NCI-H2171 treated with DMSO at 0.1 percent for 48 hours (cell line): ENCODE data around the gene FAM124A.
"Not testable (repeated sequence)": the region's sequence is repeated elsewhere in the genome, so short reads cannot be mapped to it uniquely, and the experiment has no call there.

ENCODE experiments used
- DNase-seq: peaks from one replicate; lab custom pipeline; 2025; lab: John Stamatoyannopoulos, UW

The FAM124A gene

DNA sequence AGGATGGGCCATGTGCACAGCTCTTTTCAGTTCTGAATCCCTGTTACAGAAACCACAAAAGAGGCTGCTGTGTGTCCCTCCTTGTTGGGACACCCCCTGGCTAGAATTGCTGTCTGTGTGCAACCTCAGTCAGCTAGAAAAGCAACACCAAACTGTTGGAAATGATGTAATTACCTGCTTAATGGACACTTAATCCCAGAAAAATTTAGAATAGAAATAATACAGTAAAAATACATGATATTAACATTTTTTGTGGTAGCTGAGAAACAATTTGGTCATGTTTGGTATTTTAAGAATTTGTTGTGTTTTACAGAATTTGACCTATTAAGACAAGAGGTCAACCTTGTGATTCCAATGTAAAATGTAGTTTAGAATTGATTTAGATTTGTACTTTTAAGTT is 46.8 kb downstream of the FAM124A start:
- DNase-seq: no peak

DNA sequence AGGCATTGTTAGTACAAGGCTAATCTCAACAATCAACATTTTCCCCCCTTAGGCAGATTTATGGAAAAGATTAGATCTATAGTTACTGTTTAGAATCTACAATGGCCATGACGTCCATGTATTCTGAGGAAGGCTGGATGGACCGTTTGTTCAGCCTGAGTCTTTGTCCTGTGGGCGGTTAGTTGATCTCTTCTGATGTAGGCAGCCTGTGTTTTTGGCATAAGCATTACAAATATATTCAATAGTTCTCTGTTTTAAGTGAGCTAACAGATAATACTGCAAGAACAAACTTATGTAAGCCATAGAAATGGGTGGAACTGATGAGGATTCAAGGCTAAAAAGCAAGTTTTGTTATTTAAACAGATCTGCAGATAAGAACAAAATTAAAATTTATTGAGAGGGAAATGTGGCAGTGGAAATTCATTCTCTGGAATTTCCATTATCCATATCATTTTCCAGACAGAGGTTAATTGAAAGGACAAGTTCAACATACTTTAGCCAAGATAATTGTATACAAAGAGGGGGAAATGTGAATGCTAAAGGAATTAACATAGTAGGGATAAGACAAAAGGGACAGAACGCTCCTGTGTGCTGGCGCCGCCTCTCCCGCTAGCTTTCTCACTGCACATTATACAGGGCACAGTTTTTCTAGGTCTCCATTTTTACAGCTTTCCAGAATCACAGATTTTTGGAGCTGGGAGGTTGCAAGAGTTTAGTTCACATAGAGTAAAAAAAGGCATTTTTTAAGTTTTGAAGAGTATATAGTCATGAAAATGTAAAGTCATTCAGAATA is 48.6 kb downstream of the FAM124A start:
- DNase-seq: no peak

DNA sequence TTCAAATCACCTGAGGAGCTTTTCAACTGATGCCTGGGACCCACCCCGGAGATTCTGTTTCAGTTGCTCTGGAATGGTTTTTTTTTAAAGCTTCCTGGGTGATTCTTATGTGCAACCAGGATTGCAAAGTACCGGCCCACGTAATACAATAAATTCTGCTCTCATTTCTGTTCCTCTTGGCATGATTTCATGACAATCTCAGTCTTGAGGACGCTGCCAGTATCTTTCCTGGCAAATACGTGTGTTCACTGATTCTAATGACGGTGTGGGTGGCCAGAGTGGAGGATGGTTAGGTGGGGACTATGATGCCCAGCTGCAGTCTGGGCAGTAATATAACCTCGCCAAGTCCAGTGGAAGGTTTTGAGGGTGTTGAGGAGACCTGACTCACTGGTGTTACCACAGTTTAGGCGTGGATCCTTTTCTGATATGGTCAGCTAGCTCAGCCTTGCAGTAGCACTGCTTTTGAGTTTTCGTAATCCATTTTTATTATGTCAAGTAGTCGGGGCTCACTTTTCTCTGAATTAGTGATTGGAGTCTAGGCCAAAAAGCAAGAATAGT is 49.4 kb downstream of the FAM124A start:
- DNase-seq: no peak

DNA sequence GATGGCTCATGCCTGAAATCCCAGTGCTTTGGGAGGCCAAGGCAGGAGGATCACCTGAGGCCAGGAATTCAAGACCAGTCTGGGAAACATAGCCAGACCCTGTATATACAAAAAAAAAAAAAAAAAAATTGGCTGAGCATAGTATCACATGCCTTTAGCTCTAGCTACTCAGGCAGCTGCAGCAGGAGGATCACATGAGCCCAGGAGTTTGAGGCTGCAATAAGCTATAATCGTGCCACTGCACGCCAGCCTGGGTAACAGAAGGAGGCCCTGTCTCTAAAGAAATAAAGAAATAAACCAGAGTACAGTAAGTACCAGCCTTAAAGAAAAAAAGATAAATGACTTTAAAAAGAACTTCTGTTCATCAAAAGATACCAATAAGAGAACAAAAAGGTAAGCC is 52.9 kb downstream of the FAM124A start:
- DNase-seq: peak; percentile 72

DNA sequence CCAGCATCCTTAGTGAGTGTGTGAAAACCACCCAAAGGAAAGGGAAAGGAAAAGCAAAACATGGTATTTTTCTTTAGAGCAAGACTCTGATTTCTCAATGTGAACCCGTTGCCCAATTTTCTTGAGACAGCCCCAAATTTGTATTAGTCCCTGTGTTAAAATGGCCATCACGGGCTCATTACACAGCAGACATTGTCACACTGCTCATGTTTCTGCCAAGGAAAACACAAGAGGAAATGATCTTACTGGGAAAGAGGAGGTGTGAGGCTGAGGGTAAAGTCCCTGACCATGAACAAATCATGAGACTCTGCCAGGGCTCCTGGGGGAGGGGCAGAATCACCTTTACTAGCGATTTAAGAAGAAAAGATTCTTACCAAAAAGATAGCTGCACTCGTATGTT is 54.4 kb downstream of the FAM124A start:
- no peak for DNase-seq

DNA sequence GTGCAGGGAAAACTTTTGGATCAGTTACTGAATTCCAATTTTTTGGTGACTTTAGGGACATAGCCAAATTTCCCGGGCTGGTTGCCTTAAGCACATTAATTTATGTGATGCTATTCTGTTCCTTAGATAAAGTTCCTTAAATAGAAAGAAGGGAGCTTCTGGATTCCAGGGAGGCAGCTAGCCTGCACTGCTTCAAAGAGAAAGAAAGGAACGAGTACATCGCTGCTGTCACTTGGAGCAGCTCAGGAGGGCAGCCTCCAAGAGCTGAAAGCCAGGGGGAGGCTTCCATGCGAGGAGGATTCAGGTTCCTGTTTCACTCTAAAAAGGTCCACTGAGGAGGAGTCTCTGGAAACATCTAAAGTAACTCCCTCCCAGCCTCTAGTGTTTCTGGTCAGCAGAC is 55.7 kb downstream of the FAM124A start:
- DNase-seq: no peak

DNA sequence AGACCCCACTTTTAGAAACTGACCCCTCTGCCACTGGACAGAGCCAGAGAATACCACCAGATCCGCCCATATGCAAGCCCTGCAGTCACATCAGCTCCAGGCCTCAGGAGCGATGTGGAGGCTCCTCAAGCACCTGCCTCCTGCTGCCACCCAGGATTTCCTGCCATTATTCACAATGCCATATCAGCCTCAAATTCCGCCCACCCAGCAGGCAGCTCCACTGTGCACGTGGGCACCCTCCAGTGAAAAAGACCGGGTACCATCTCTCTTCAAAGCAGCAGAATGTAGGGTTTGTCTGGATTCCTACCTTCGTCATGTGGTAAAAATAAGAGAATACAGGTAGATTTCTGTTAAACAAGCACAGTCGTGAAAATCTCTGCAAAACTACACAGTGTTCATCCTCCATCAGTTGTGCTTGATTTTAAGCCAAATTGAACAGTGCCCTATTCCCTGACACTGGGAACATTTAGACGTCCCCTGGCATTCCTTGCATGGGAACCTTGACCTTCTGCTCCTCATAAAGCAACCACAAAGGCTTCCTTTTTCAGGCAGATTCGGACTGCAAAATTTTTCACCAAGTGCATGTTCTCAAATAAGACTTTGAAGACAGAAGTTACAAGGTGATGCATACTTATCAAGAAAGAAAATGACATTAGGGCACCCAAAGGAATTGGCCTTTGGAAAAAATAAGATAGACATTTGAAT is 56.4 kb downstream of the FAM124A start:
- DNase-seq: no peak

DNA sequence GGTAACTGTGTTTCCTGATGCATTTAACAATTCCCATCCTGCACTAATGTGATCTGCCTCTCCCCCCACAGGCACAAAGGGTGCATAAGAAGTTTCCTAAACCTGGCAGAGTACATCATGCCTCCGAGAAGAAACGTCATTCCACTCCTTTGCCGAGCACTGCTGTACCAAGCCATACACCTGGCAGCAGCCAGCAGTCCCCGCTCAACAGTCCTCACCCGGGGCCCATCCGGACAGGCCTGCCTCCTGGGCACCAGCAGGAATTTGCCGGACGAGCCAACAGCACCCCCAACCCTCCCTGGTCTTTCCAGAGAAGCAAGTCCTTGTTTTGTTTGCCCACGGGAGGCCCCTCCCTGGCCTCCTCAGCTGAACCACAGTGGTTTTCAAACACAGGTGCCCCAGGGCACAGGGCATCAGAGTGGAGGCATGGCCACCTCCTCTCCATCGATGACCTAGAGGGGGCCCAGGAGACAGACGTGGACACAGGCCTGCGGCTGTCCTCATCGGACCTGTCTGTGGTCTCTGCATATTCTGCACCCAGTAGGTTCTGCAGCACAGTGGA is 58.3 kb downstream of the FAM124A start:
- DNase-seq: no peak

DNA sequence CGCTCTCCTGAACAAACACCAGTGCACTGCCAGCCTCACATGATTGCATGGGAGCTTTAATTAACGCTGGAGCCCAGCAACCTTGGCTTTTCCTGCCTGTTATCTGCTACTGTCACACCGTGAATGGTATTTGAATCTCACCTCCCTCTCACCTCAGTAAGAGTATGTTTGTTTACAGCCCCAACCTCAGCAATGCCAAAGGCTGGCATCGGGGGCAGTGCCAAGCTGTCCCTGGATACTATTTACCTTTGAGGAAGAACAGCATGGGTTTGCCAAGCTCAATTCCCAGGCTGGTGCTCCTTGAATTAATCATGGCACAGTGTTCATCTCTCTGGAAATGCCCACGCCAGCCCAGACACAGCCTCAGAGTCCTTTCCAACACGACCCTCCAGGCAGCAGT is 60.1 kb downstream of the FAM124A start:
- DNase-seq: no peak

DNA sequence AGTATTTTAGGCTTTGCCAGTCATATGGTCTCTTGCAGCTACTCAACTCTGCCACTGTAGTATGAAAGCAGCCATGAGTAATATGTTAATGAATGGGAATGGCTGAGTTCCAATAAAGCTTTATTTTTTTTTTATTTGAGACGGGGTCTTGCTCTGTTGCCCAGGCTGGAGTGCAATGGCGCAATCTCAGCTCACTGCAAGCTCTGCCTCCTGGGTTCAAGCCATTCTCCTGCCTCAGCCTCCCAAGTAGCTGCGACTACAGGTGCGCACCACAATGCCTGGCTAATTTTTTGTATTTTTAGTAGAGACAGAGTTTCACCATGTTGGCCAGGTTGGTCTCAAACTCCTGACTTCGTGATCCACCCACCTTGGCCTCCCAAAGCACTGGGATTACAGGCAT is 60.7 kb downstream of the FAM124A start:
- not testable (repeated sequence) for DNase-seq

DNA sequence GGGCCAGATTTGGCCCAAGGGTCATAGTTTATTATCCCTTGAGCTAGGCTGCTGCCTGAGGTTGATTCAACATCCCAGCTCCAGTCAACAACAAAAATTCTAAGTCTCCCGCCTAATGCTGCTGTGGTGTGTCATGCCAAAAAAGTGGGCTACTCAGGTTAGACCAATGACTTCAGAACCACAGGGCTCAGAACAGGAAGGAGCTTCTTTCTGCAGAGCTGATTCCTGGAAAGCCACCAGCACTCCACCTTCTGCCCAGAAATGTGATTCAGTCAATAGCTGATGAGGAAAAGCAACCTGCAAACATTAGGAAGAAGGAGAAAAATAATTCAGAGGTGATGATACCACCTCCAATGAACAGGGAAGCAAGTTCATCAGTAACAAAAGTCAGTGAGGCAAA is 61.2 kb downstream of the FAM124A start:
- DNase-seq: no peak

DNA sequence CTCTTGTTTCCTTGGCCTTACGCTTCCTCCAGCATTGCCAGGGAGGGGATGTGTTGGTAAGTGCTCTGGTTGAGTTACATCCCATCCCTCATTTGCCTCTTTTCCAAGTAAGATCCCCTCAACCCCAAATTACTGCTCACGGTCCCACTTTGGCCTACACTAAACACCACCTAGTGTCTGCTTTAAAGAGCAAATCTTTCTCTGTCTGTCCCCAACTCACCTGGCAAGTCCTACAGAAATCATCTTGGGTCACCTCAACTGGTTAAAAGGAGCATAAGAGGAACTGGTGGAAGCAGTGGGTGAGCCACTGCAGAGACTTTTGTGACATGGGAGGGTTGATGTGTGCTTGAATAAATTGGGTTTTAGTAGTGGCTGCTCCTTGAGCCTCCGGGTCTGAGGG is 62.1 kb downstream of the FAM124A start:
- no peak for DNase-seq

DNA sequence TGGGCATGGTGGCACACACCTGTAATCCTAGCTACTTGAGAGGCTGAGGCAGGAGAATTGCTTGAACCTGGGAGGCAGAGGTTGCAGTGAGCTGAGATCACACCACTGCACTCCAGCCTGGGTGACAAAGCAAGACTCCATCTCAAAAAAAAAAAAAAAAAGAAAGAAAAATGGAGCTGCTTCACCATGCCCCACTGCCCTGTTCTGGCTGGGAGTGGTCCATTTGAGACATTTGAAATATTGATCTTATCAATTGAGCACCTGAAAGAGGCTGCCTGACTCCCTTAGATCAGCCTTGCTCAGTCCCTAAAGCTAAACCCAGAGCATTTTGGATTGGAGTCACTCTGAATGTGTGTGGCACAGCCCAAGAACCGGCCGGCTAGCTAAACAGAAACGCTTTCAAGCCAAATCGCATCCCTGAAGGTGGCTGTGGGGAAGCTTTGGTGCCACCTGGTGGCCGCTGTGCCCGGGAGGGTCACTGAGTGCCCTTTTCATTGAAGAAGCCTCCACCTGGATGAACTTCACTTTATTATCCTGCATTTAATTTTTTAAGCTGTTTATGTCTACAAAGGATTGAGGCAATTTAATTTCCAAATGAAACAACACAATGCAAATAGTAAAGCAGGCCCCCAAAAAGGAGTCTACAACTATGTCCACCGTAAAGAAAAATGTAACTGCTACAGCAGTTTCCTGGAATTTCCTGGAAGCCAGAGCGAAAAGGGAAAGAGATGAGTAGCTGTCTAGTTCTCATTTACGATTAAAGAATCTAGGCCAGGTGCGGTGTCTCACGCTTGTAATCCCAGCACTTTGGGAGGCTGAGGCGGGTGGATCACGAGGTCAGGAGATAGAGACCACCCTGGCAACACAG is 64.2 kb downstream of the FAM124A start:
- DNase-seq: peak; percentile 70

DNA sequence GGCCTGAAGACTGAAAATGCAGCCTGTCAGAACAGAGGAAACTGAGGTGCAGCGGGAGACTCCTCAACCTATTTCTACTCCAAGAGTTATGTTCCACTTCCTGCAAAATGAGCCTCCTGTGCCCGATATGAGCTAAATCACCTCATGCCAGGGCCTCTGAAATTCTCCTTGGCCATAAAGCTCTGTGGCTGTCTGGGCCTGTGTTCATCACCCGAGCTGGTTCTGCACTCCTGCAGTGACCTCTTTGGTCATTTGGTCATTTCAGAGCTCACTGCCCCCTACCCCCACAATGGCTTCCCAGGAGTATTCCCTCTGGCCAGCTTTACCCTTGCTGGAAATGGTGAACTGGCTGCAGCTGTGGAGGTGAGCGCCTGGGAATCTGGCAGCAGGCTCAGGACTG is 65.6 kb downstream of the FAM124A start:
- DNase-seq: no peak

DNA sequence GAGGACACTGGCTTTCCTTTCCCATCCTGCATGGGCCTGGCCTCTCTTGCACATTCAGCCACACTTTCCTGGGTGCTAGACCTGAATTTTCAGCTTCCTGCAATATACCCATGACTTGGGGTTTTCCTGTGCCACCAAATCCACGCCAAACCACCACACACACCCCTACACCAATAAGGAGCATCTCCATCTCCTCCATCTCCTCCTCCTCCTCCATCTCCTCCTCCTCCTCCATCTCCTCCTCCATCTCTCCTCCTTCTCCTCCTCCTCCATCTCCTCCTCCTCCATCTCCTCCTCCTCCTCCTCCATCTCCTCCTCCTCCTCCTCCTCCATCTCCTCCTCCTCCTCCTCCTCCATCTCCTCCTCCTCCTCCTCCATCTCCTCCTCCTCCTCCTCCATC is 66.1 kb downstream of the FAM124A start:
- DNase-seq: not testable (repeated sequence)

DNA sequence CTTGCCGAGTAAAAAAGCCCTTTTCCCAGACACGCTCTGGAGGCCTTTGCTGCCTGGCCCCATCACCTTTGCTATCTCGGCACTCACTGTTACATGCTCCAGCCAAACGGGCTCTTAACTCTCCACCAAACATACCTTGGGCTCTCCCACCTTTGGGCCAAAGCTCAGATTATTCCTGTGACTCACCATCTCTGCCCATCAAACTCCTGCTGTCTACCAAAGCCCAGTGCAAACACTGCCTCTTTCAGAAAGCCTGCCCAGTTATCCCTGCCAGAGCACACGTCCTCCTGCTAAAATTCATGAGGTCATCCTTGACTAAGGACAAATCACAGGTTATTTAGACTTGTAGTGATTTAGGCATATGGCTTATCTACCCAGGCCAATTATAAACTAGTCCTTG is 69.1 kb downstream of the FAM124A start:
- no peak for DNase-seq

DNA sequence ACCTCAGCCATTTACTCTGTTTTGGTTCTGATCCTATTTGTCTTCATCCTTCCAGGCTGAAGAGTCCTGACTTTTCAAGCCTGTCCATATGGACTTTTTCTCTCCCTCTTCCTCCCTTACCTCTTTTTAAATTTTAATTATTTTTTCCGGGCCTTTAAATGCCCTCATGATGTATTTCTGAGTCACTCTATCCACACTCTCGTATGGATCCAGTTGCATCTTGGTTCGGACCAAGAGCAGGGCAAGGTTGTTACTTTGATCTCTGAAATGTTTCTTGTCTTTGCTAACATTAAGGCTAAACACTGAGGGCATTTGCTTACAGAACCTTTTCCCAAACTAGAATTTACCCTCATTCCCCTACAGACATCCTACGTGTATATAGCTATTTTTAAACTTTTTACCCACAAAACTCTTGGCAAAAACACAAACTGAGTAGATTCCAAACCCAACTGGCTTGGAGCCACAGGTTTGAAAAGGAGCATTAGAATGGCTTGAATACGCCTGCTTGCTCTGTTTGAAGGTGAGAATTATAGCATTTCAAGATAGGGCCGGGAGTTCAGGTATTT is 69.9 kb downstream of the FAM124A start:
- no peak for DNase-seq

DNA sequence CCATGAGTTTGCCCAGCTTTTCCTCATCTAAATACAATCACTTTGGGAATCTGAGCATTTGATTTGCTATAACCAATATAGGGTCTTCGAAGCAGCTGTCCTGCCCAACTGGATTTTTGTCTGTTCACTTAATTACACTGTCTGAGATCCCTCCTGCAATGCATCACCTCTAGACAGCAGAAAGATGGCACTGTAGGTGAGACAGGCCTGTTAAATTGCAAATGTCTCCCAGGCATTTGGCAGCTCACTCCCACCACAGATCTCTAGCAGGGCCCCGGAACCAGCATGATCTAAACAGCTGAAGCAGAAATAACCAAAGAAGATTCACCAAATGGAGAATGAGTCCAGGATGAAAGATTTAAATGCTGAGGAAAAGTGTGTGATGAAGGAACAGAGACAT is 75.4 kb downstream of the FAM124A start:
- DNase-seq: no peak

DNA sequence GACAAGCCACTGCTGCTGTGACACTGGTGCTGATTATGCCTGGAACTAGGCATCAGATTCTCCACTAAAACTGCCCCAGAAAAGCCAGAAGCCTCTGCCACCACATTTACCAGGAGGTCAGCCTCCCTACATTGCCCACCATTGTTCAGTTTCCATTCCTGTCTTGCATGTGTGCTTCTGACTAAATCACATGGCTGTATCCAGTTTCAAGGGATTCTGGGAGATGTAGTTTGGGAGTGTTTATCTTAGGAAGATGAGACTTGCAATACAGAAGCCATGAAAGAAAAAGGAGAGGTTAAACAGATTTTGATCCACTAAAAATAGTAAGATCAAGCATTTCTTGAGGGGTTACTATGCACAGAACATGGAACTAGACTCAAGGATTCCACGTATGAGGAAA is 76.6 kb downstream of the FAM124A start:
- DNase-seq: peak; percentile 38

DNA sequence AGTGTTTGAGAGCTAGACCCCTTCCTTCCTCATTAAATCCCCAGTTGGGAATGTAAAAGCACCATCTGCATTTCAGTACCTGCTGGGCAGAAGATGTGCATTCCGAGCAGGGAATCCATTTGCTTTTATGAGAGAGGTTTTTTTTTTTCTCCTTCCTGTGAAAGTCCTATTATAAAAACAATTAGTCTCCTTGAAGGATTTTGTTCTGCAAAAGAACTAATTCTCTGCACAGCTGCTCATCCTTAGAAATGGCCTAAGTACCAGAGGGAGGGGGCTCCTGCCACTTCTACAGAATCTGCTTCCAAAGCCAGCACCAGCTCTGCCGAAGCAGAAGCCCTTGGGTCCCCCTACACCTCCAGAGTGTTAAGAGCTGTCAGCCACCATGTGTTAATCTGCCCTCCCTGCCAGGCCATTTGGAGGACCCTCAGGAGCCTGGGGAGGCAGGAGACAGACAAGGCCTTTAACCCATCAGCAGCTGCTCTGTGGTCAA is 80.9 kb downstream of the FAM124A start:
- DNase-seq: no peak

DNA sequence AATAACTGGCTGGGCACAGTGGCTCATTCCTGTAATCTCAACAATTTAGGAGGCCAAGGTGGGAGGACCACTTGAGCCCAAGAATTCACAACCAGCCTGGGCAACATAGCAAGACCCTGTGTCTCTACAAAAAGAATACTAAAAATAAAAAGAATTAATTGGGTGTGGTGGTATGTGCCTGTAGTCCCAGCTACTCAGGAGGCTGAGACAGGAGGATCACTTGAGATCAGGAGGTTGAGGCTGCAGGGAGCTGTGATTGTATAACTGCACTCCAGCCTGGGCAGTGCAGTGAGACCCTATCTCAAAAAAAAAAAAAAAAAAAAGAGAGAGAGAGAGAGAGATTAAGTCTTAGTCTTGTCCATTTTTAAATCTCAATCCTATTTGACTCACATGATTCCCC is 81.7 kb downstream of the FAM124A start:
- DNase-seq: no peak
